DOHH2 (cell line): ENCODE measurements around the gene GASK1A.

Experiments used
- H3F3A ChIP-seq: fragments of 200-600 bp; sonication (generic), shearing (Covaris generic); 2 replicates; pipeline ENCODE4 v1.6.0; 2016; ENCODE audit warnings: antibody characterized with exemption, mild to moderate bottlenecking; ENCODE audit not compliant: control insufficient read depth, insufficient read depth
- H3K27ac ChIP-seq: fragments of 200-600 bp; sonication (generic); 2 replicates; pipeline ENCODE4 v1.5.1; 2014; ENCODE audit warnings: low read depth, mild to moderate bottlenecking, low read length, moderate library complexity
- H3K27me3 ChIP-seq: fragments of 200-600 bp; sonication (generic); 2 replicates; pipeline ENCODE4 v1.6.1; 2014; ENCODE audit warnings: mild to moderate bottlenecking, low read length, mixed read lengths; ENCODE audit not compliant: control insufficient read depth
- H3K36me3 ChIP-seq: fragments of 200-600 bp; sonication (generic); 2 replicates; pipeline ENCODE4 v1.6.1; 2014; ENCODE audit warnings: mild to moderate bottlenecking, low read length, moderate library complexity, mixed read lengths; ENCODE audit not compliant: control insufficient read depth
- H3K4me1 ChIP-seq: fragments of 200-600 bp; sonication (generic); 2 replicates; pipeline ENCODE4 v1.6.1; 2014; ENCODE audit warnings: mild to moderate bottlenecking, low read length, mixed read lengths; ENCODE audit not compliant: control insufficient read depth
- H3K4me2 ChIP-seq: fragments of 200-600 bp; sonication (generic); 2 replicates; pipeline ENCODE4 v1.6.0; 2014; ENCODE audit warnings: mild to moderate bottlenecking, low read length, moderate library complexity
- H3K4me3 ChIP-seq: fragments of 200-600 bp; sonication (generic); 2 replicates; pipeline ENCODE4 v1.5.1; 2014; ENCODE audit warnings: mild to moderate bottlenecking, low read length, mixed read lengths
- H3K79me2 ChIP-seq: fragments of 200-600 bp; sonication (generic); 2 replicates; pipeline ENCODE4 v1.6.1; 2014; ENCODE audit warnings: mild to moderate bottlenecking, low read length, mixed read lengths; ENCODE audit not compliant: control insufficient read depth
- H3K9me2 ChIP-seq: fragments of 200-600 bp; sonication (generic); replicated peaks from 2 replicates; pipeline ENCODE4 v1.6.1; 2014; ENCODE audit warnings: mild to moderate bottlenecking, low read length, mixed read lengths; ENCODE audit not compliant: control insufficient read depth
- H3K9me3 ChIP-seq: fragments of 200-600 bp; sonication (generic); 2 replicates; pipeline ENCODE4 v1.6.1; 2014; ENCODE audit warnings: antibody characterized with exemption, low read length, mixed read lengths; ENCODE audit not compliant: control insufficient read depth, insufficient read depth
- H4K20me1 ChIP-seq: fragments of 200-600 bp; sonication (generic); 2 replicates; pipeline ENCODE4 v1.6.0; 2014; ENCODE audit warnings: low read depth, mild to moderate bottlenecking, antibody characterized with exemption, low read length, moderate library complexity; ENCODE audit not compliant: control insufficient read depth, insufficient read depth
- EZH2phosphoT487 ChIP-seq: fragments of 200-600 bp; sonication (generic); IDR thresholded peaks from 2 replicates; pipeline ENCODE4 v1.6.1; 2017; ENCODE audit warnings: borderline replicate concordance, mild to moderate bottlenecking, antibody characterized with exemption, low read length, moderate library complexity, mixed read lengths
- TF ChIP-seq, protein P1 (sequence below): fragments of 200-600 bp; sonication (generic); IDR thresholded peaks from one replicate; pipeline ENCODE4 v1.5.1; 2014; ENCODE audit warnings: antibody characterized with exemption, mild to moderate bottlenecking, low read depth, low read length; ENCODE audit not compliant: poor library complexity, severe bottlenecking

The GASK1A gene

DNA sequence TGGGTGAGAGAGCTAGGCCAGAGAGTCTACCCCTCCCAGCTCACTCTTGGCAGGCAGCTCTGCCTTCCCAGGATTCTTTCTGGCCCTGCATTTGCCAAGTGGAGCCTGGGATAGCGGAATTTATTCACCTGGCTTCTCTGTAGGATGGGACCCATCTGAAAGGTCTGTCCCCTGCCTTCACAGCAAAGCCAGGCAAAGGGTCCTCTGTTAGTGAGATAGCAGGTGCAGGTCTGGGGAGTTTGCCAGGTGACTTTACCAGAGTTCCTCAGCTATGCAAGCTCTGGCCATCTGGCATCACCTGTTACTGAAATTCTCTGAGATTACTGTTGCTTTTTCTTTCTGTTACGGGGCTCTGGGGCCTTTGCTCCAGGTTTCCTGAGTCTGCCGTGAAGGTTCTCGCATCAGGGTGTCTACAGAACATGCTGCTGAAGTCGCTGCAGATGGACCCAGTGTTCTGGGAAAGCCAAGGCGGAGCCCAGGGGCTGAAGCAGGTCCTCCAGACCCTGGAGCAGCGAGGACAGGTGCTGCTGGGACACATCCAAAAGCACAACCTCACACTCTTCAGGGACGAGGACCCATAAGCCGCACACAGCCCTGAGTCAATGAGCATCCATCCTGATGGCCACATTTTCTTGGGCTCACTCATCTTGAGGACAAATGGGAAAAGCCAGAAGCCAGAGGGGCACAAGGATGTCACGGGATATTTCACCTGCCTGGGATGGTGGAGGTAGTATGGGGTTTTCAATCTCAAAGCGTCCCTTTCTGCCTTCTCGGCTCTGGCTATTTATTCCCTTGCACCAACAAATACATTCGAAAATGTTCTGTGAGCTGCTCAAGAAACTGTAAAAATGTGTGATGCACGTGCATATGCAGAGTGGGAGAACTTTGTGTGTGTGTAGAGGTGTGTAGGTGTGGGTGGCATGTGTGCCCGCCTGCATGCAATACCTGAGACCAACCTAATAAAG lies 77.0 kb downstream of the GASK1A start:
- Histone ChIP-seq H3K4me2 (no peak overlapping the region), H4K20me1 (no peaks in the 10 kb centered on the region), H3K9me2 (no peaks in the 10 kb centered on the region), H3F3A (no peaks in the 10 kb centered on the region), H3K79me2 (no peaks in the 10 kb centered on the region), H3K4me3 (no peak overlapping the region), H3K27ac (no peak overlapping the region), H3K36me3 (no peaks in the 10 kb centered on the region), H3K4me1 (no peaks in the 10 kb centered on the region), H3K27me3 (no peaks in the 10 kb centered on the region; the same call in 1 of the 2 replicates), H3K9me3 (no peaks in the 10 kb centered on the region)
- TF ChIP-seq EZH2phosphoT487: no peak
- TF ChIP-seq, protein P1, sequence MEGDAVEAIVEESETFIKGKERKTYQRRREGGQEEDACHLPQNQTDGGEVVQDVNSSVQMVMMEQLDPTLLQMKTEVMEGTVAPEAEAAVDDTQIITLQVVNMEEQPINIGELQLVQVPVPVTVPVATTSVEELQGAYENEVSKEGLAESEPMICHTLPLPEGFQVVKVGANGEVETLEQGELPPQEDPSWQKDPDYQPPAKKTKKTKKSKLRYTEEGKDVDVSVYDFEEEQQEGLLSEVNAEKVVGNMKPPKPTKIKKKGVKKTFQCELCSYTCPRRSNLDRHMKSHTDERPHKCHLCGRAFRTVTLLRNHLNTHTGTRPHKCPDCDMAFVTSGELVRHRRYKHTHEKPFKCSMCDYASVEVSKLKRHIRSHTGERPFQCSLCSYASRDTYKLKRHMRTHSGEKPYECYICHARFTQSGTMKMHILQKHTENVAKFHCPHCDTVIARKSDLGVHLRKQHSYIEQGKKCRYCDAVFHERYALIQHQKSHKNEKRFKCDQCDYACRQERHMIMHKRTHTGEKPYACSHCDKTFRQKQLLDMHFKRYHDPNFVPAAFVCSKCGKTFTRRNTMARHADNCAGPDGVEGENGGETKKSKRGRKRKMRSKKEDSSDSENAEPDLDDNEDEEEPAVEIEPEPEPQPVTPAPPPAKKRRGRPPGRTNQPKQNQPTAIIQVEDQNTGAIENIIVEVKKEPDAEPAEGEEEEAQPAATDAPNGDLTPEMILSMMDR: no peak

DNA sequence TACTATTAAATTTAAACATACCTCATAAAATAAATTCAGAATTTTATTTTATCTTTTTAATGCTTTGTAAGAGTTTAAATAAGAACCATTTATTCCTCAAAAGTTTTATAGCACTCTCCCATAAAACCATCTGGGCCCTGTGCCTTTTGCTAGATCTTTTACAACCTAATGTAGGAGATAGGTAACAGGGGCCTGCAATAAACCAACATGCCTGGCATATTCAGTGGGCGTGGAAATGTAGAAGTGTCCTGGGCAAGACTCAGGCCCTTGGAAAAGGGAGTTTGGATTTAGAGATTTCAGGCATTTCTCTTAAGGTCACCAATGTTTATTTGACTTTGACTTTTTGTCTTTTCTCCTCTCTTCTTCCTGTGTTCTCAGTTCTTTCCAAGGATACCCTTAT lies 80.3 kb downstream of the GASK1A start:
- Histone ChIP-seq H3K27ac (no peak overlapping the region), H3K4me1 (no peaks in the 10 kb centered on the region), H3K9me2 (no peaks in the 10 kb centered on the region), H4K20me1 (no peaks in the 10 kb centered on the region), H3K36me3 (no peaks in the 10 kb centered on the region), H3K9me3 (no peaks in the 10 kb centered on the region; the same call in 1 of the 2 replicates), H3K79me2 (no peaks in the 10 kb centered on the region), H3K4me2 (no peak overlapping the region), H3K27me3 (no peaks in the 10 kb centered on the region; the same call in 1 of the 2 replicates), H3F3A (no peaks in the 10 kb centered on the region), H3K4me3 (no peak overlapping the region)
- TF ChIP-seq EZH2phosphoT487: no peak
- TF ChIP-seq, protein P1: no peak

DNA sequence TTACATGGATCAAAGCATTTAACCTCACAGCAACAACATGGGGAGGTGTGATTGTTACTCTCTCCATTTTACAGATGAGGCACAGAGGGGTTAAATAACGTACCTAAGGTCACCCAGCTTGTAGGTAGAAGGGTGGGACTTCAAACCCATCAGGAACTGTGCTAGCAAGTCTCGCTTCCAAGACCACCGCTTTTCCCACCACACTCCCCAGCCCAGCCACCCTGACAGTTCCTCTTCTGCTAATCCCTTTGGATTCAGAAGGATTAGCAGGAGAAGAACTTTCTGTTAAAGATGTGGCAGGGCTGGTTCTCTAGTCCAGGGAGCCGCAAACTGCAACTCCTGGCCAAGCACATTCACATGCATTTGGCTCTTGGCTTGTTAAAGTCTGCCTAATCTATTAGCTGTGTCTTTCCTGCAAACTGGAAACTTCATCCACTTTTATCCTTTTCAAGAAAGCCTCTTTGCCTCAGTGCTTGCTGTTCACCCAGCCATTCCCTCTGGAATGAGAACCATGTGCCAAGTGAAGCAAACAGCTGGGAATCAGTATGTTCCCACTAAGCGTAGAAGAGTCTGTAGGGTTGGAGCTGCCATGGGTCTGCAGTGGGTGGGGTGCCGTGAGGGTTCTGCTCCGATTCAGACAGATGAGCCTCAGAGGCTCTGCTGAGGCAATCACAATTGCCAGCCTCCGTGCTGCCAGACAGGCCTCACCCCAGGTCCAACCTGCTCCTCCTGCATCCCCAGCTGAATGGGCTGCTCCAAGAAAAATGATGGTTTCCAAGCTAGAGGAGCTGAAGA lies 82.2 kb downstream of the GASK1A start:
- no peaks in the 10 kb centered on the region; the same call in 1 of the 2 replicates for H3K27me3 ChIP-seq
- no peak for TF ChIP-seq EZH2phosphoT487
- TF ChIP-seq, protein P1: no peak
- H3K9me3 ChIP-seq: no peaks in the 10 kb centered on the region; the same call in 1 of the 2 replicates
- no peak overlapping the region for H3K4me3 ChIP-seq
- no peaks in the 10 kb centered on the region for H3F3A ChIP-seq
- no peak overlapping the region for H3K4me2 ChIP-seq
- no peaks in the 10 kb centered on the region for H3K79me2 ChIP-seq
- no peaks in the 10 kb centered on the region for H3K9me2 ChIP-seq
- H3K36me3 ChIP-seq: no peaks in the 10 kb centered on the region
- H3K27ac ChIP-seq: no peak overlapping the region
- no peaks in the 10 kb centered on the region for H4K20me1 ChIP-seq
- H3K4me1 ChIP-seq: no peaks in the 10 kb centered on the region
